ENCODE results near the gene FOXRED2.

DNA sequence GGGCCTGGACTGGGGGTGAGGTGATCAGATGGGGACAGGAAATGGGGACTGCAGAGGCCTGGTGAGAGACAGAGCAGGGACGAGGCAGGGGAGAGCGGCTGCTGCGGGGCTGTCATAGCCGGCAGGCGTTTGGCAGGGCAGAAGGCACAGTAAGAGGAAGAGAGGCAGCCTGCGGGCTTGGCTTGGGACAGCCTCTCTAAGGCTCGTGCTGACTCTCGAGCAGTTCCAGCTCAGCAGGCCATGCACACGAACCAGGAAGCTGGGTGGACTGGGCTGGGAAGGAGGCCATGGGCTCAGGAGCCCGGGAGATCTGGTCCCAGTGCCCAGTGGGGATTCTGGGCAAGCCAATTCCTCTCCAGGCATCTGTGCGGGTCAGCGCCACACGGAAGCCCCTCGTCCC, 41.8 kb upstream of the FOXRED2 start:
- TF ChIP-seq, protein P1, sequence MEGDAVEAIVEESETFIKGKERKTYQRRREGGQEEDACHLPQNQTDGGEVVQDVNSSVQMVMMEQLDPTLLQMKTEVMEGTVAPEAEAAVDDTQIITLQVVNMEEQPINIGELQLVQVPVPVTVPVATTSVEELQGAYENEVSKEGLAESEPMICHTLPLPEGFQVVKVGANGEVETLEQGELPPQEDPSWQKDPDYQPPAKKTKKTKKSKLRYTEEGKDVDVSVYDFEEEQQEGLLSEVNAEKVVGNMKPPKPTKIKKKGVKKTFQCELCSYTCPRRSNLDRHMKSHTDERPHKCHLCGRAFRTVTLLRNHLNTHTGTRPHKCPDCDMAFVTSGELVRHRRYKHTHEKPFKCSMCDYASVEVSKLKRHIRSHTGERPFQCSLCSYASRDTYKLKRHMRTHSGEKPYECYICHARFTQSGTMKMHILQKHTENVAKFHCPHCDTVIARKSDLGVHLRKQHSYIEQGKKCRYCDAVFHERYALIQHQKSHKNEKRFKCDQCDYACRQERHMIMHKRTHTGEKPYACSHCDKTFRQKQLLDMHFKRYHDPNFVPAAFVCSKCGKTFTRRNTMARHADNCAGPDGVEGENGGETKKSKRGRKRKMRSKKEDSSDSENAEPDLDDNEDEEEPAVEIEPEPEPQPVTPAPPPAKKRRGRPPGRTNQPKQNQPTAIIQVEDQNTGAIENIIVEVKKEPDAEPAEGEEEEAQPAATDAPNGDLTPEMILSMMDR (IDR thresholded peaks at IDR 0.05; ENCODE audit: control extremely low read depth in 1 of 3, insufficient read depth in 1 of 3, low read depth in 1 of 3, low read length in 3 of 3): no peak
- no peak for TF ChIP-seq CTBP2 (IDR thresholded peaks at IDR 0.05; ENCODE audit: borderline replicate concordance, insufficient read depth, insufficient read length, low read length)
- TF ChIP-seq POLR2AphosphoS5 (IDR thresholded peaks at IDR 0.05; ENCODE audit: low read depth, low read length): no peak
- no peak for TF ChIP-seq JUND (IDR thresholded peaks at IDR 0.05; ENCODE audit: low read length)
- no peak for TF ChIP-seq EZH2 (IDR thresholded peaks at IDR 0.05; ENCODE audit: low read depth, low read length, severe bottlenecking)
